Left lobe of liver (tissue), 2 donors: ENCODE data around the gene TMEM175. TPM values are rescaled to one million over a fixed set of nuclear protein-coding genes. Genes with fewer than 3 reads are reported as not detected.
"Not testable (repeated sequence)": the region's sequence is repeated elsewhere in the genome, so short reads cannot be mapped to it uniquely, and the experiment has no call there.

Source experiments
- ATAC-seq: fragments of 200-7000 bp; cut with Tn5 transposase; one replicate; pipeline ENCODE4 v1.9.1; 2020; ENCODE audit warnings: mild to moderate bottlenecking, moderate library complexity
- DNase-seq: peaks from one replicate; pipeline ENCODE4 v3.0.0-alpha.2; 2020; ENCODE audit warnings: low spot score
- total RNA-seq: library from RNA; stranded (reverse); gene quantifications from one replicate; pipeline ENCODE4 v1.2.1, GENCODE V29; 2021
- donor health status: DM: no; HTN: no; CAD: no; lungs with moderate emphysema.
- donor health status: DM: no; HTN: yes; CAD: no.

Gene TMEM175
- total RNA-seq, 1 donor from 2014 or later: 39.2 TPM

GRCh38 chr4:914531-914930, 17.7 kb upstream of the TMEM175 start:
- DNase-seq (no peak), ATAC-seq (no peak)

GRCh38 chr4:915041-915474, 17.2 kb upstream of the TMEM175 start:
- no peak for ATAC-seq
- DNase-seq: no peak

GRCh38 chr4:915595-915994, 16.7 kb upstream of the TMEM175 start:
- DNase-seq (no peak), ATAC-seq (no peak)

- DNase-seq (no peak), ATAC-seq (no peak)
Measured at GRCh38 chr4:917466-917865, 14.8 kb upstream of the TMEM175 start.

GRCh38 chr4:917992-918391, 14.3 kb upstream of the TMEM175 start:
- DNase-seq (no peak), ATAC-seq (no peak)

- ATAC-seq, DNase-seq: not testable (repeated sequence)
Measured at GRCh38 chr4:918591-918990, 13.7 kb upstream of the TMEM175 start.

GRCh38 chr4:919004-919680, 13.1 kb upstream of the TMEM175 start:
- not testable (repeated sequence) for ATAC-seq, DNase-seq

- no peak for ATAC-seq
- no peak for DNase-seq
Measured at GRCh38 chr4:921830-922331, 10.4 kb upstream of the TMEM175 start.

- no peak for ATAC-seq
- DNase-seq: no peak
Measured at GRCh38 chr4:924107-925096, 7.9 kb upstream of the TMEM175 start.

- no peak for DNase-seq
- ATAC-seq: no peak
Measured at GRCh38 chr4:925171-925570, 7.1 kb upstream of the TMEM175 start.

- ATAC-seq: no peak
- DNase-seq: no peak
Measured at GRCh38 chr4:925771-926500, 6.3 kb upstream of the TMEM175 start.

GRCh38 chr4:926538-926937, 5.7 kb upstream of the TMEM175 start:
- no peak for ATAC-seq
- DNase-seq: no peak

- not testable (repeated sequence) for ATAC-seq, DNase-seq
Measured at GRCh38 chr4:927566-927965, 4.7 kb upstream of the TMEM175 start.

- ATAC-seq (no peak), DNase-seq (no peak)
Measured at GRCh38 chr4:929096-929765, 3.0 kb upstream of the TMEM175 start.

- no peak for DNase-seq
- no peak for ATAC-seq
Measured at GRCh38 chr4:930028-930551, 2.2 kb upstream of the TMEM175 start.

GRCh38 chr4:930827-931193, 1.4 kb upstream of the TMEM175 start:
- DNase-seq: no peak

GRCh38 chr4:931194-931959, 883 bp upstream of the TMEM175 start:
- no peak for DNase-seq
- peak; percentile 43 for ATAC-seq

More at GRCh38 chr4:930827-931193, 1.4 kb upstream of the TMEM175 start:
- no peak for ATAC-seq

- peak; percentile 21 for ATAC-seq
- DNase-seq: no peak
Measured at GRCh38 chr4:932713-933070, 432 bp downstream of the TMEM175 start.

GRCh38 chr4:939508-939907, 7.2 kb downstream of the TMEM175 start:
- not testable (repeated sequence) for ATAC-seq, DNase-seq
